SJSA1 (cell line): ENCODE results near the gene TMTC3. TPM values are rescaled to one million over a fixed set of nuclear protein-coding genes. Genes with fewer than 3 reads are reported as not detected.

ENCODE experiments used
- DNase-seq, 2 experiments: peaks; one replicate each; pipeline ENCODE4 v3.0.0-alpha.2; 2015 to 2020; ENCODE audit warnings: low spot score in 2 of 2, low read depth in 1 of 2
- H3K27ac ChIP-seq: fragments of 250-450 bp; sonication (Bioruptor Pico); 2 replicates; pipeline ENCODE4 v1.5.1; 2020; ENCODE audit warnings: mild to moderate bottlenecking, moderate library complexity
- H3K27me3 ChIP-seq: fragments of 250-450 bp; sonication (Bioruptor Pico); replicated peaks from 2 replicates; pipeline ENCODE4 v1.5.1; 2020; ENCODE audit warnings: mild to moderate bottlenecking, moderate library complexity
- H3K36me3 ChIP-seq: fragments of 250-450 bp; sonication (Bioruptor Pico); 2 replicates; pipeline ENCODE4 v1.5.1; 2020; ENCODE audit warnings: mild to moderate bottlenecking
- H3K4me1 ChIP-seq: fragments of 250-450 bp; sonication (Bioruptor Pico); replicated peaks from 2 replicates; pipeline ENCODE4 v1.6.1; 2021; ENCODE audit warnings: mild to moderate bottlenecking
- H3K4me3 ChIP-seq: fragments of 250-450 bp; sonication (Bioruptor Pico); 2 replicates; pipeline ENCODE4 v1.5.1; 2020; ENCODE audit warnings: mild to moderate bottlenecking
- H3K9me3 ChIP-seq: fragments of 250-450 bp; sonication (Bioruptor Pico); replicated peaks from 2 replicates; pipeline ENCODE4 v1.5.1; 2020; ENCODE audit warnings: mild to moderate bottlenecking
- total RNA-seq: library from RNA; depleted of rRNA; stranded (reverse); fragments of >200 nt; shearing (Covaris generic); gene quantifications from 2 replicates; pipeline ENCODE4 v1.2.3, GENCODE V29; 2014; rRNA removed

TMTC3 gene
- total RNA-seq, 1 experiment from 2014 or later: 52.2 TPM

DNA sequence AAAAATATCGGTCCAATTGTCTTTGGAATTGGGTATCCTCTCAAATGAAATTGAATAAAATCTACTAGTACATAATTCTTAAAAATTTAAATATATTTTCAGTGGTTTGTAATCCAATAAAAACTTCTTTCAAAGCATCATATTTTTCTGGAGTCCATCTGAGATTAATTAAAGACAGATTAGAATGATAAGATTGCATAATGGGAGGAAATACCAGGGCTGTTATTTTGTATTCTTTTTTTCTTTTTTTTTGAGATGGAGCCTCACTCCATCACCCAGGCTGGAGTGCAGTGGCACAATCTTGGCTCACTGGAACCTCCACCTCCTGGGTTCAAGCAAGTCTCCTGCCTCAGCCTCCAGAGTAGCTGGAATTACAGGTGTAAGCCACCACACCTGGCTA lies 103.8 kb downstream of the TMTC3 start:
- Histone ChIP-seq H3K36me3 (no peaks in the 10 kb centered on the region), H3K27ac (no peak overlapping the region), H3K4me1 (peaks cover 20% of the 10 kb centered on the region), H3K4me3 (no peak overlapping the region), H3K27me3 (no peaks in the 10 kb centered on the region), H3K9me3 (no peaks in the 10 kb centered on the region)
- DNase-seq: no peak

DNA sequence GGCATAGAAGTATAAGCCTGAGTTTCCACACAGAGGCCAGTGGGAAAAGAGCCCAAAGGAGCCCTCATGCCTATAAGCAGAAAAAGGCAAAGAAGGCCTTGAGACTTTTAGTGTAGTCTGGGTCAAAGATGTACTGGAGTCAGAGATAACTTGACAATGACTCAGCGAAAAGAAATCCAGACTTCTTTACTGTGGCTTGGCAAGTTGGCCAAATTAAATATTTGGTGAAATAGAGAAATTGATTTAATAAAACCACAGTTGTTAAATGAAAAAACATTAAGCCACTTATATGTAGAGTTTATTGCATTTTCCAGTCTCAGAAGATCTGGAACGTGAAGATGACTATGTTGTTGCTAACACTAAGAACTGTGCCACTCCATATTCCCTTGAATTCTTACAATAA lies 105.1 kb downstream of the TMTC3 start:
- peak in 1 of 2 experiments; percentile 62 for DNase-seq
- peaks cover 14% of the 10 kb centered on the region for H3K4me1 ChIP-seq
- no peaks in the 10 kb centered on the region for H3K9me3 ChIP-seq
- H3K4me3 ChIP-seq: no peak overlapping the region
- H3K27ac ChIP-seq: no peak overlapping the region
- H3K36me3 ChIP-seq: no peaks in the 10 kb centered on the region
- no peaks in the 10 kb centered on the region for H3K27me3 ChIP-seq

DNA sequence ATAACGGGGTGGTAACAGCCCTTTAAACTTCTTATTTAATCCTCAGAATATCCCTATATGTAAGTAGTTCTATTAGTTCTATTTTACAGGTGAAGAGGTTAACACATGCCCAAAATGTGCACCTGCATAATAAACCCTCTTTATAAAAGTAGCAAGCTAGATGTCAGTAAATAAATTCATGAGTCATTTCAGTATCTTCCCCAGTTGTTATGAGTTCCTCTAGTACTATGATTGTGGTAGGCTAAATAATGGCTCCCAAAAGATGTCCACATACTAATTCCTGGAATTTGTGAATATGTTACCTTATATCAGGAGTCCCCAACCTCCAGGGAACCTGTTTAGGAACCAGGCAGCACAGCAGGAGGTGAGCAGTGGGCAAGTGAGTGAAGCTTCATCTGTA lies 106.5 kb downstream of the TMTC3 start:
- H3K4me1 ChIP-seq: peaks cover 9% of the 10 kb centered on the region
- no peaks in the 10 kb centered on the region for H3K9me3 ChIP-seq

More for the DNA sequence above, 106.5 kb downstream of the TMTC3 start:
- no peak overlapping the region for H3K4me3 ChIP-seq
- no peak overlapping the region for H3K27ac ChIP-seq
- H3K27me3 ChIP-seq: no peaks in the 10 kb centered on the region
- no peaks in the 10 kb centered on the region for H3K36me3 ChIP-seq
- no peak for DNase-seq

Other genes starting within 250 kb of the TMTC3 start
- gene C12orf50, start 112.9 kb upstream of the TMTC3 start, total RNA-seq: not detected in 2 replicates
- gene CEP290, start 219 bp upstream of the TMTC3 start, total RNA-seq: 7.9 and 9.6 TPM in 2 replicates